Dermis blood vessel endothelial cell (primary cell): Measurements from ENCODE around the gene TARS1. TPM values are rescaled to one million over a fixed set of nuclear protein-coding genes. Genes with fewer than 3 reads are reported as not detected.
A peak's percentile ranks its signal among the peaks of the same experiment; 100 is the strongest.

ENCODE experiments used
- DNase-seq: peaks from one replicate; pipeline ENCODE4 v3.0.0; 2010
- total RNA-seq: library from RNA; depleted of rRNA; stranded (reverse); fragments of >200 nt; gene quantifications from 2 replicates; pipeline ENCODE4 v1.2.3, GENCODE V29; 2014

The TARS1 gene
- total RNA-seq, 1 donor from 2014 or later: 196 TPM

DNA sequence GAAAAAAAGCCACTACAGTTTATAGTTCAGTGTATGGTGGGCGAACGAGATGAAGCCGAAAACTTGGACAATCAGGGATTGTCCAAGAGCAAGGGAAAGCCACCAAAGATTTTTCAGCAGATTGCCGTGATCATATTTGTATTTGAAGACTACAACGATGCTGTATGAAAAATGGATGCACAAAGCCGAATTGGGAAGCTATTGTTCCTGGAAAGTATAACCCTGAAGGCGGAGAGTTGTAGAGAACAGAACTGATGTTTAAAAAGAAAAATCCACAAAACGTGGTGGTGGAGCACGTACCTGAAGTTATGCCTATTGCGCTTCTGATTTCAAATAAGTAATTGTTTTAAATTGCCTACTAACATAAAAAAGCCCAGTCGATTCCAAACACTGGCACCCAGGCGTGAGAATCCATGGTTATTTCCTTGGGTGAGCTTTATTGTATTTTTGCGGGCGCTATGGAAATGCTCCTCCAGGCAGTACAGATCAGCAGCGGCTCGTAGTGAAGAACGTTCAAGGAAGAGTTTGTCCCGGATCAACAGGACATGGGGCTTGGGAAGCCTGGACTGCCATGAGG, 772 bp upstream of the TARS1 start:
- peak; percentile 48 for DNase-seq

DNA sequence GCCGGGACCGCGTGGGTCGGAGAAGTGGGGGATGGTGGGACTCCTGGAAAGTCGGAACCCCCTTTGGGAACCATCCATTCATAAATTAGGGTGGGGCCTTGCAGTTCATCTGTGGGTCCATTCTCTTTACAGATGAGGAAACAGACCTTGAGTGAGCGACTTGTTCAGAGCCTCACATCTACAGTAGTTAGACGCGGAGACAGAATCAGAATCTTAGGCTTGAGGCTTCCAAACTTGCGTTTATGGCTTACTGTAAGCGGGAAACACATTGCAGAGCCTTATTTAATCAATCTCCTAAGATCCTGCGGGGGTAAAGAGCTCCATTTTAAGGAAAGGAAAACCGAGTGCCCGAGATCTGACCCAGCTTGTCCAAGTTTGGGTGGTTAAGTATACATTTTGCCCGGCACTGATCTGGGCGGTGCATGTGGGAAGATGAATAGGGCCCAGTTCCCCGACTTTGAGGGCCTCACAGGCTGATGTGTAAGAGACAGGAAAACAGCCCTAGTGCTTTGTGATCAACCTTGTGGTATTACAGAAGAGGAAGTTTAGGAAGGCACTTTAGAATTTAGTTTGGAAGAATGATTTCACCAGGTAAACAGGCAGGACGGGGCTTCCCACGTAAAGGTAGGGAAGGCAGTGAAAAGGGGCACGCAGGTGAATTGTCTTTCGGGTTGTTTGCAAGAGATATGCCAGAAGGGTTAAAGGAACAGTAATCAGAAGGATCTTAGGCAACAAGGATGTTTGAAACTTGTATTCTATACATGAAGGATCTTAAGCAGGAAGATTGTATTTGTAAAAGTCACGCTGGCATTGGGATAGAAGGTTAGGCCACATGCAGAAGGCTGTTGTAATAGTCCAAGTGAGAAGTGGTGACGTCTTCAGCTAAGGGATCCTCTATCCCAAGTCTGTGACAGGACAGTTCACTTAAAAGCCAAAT, 744 bp downstream of the TARS1 start:
- peak; percentile 75 for DNase-seq

DNA sequence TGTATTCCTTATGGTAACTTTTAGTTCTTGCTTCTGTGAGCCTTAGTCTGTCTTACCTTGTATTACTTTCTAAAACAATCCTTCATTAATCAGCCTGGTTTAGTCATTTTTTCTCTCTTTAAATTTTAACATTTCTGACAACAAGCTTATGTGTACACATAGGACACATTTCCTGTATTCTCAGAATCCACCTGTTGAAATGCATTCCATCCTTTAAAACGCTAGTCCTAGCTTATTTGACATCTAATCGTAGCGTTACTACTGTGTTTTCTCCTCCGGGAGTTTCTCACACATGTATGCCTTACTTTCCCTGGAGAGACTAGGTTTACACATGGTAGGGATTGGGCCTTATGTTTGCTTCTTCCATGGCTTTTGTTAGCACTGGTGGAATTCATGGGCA, 3.8 kb downstream of the TARS1 start:
- no peak for DNase-seq

- no peak for DNase-seq
Measured at GRCh38 chr5:33445798-33446197, 5.0 kb downstream of the TARS1 start.

DNA sequence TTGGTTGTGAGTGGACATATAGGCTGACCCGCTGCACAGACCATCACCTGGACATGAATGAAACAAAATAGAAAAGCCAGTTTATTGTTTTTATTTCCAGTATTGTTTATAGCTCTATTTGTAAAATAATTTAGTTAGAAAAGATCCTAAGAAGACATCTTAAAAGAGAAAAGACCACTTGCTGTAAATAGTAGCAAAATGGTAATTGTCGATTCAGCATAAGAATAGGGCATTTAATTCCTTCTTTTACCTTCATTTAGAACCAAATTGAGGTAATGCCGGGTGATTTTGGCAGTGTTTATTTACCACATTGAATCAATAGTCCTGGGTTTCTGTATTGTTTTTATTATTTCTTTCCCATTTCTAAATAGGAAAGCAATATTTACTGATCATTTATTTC, 7.4 kb downstream of the TARS1 start:
- DNase-seq: no peak

- no peak for DNase-seq
Measured at GRCh38 chr5:33457126-33457525, 16.4 kb downstream of the TARS1 start.

DNA sequence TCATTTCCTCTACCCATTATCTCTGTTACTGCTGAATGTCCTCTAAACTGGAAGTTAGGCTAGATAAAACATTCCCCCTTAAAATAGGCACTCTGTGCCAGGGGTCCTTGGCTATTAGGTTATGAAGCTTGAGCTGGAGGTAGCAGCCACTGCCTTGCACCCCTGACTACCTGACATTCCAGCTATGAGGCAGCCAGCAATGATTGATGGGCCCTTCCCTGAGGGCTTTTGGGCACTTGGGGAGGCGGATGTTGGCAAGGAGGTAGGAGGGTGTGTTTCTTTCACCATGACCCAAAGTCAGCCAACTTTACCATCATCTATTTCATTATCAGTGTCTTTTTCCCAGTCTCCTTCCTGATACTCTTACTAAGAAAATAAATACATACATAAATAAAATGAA, 17.1 kb downstream of the TARS1 start:
- no peak for DNase-seq

- DNase-seq: no peak
Measured at GRCh38 chr5:33460210-33460609, 19.4 kb downstream of the TARS1 start.

- DNase-seq: no peak
Measured at GRCh38 chr5:33462456-33462855, 21.7 kb downstream of the TARS1 start.

- DNase-seq: no peak
Measured at GRCh38 chr5:33465120-33465519, 24.4 kb downstream of the TARS1 start.

DNA sequence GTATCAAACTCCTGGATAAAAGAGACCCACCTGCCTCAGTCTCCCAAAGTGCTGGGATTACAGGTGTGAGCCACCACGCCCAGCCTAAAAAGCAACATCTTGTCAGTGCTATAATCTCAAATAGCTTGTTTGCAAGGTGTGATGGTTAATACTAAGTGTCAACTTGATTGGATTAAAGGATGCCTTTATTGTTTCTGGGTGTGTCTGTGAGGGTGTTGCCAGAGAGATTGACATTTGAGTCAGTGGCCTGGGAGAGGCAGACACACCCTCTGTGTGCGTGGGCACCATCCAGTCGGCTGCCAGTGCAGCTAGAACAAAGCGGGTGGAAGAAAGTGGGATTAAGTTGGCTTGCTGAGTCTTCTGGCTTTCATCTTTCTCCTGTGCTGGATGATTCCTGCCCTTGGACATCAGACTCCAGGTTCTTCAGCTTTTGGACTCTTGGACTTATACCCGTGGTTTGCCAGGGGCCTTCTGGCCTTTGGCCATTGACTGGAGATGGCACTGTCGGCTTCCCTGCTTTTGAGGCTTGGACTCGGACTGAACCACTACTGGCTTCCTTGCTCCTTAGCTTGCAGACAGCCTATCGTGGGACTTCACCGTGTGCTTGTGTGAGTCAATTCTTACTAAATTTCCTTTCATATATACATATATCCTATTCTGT, 28.1 kb downstream of the TARS1 start:
- DNase-seq: no peak

GRCh38 chr5:33470544-33470943, 29.8 kb downstream of the TARS1 start:
- DNase-seq: peak; percentile 43

DNA sequence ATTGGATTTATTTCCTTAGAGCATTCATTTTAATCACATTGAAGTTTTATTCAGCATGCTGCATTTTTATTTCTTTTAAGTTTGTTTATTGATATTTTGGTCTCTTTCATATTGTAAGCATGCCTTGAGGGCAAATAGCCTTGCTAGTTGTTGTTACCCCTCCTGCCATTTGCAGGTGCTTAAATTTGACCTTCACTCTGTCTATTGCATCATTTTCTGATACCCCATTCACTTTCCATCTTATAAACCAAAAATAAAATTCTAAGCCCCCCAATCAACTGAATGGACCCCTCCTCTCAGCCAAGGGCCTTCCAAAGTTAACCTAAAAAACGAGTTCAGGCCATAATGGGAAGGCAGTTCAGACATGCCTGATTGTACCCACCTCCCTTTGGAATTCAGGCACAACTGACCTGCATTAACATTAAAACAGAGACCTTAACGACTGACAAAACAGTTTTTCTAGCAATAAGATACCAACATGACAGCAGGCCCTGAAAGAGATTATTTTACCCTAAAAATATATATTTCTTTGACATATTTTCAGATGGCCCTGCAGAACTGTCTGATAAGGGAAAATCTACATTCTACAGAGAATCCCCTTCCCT, 32.1 kb downstream of the TARS1 start:
- no peak for DNase-seq

DNA sequence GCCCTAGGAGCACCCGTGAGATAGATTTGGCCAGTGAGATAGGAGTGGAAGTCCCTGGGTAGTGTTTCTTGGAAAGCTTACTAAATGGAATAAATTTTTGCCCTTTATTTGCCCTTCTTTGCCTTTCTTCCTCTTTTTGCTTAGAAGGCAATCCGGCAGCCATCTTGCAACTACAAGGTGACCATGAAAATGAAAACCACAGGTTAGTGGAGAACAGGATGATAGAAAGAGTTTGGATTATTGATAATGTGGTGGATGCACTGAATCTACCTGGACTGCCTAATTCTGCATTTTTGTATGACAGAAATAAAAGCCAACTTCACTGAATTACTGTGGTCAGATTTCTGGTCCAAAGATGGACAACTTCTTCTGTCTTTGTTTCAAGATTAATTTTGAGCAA, 33.2 kb downstream of the TARS1 start:
- no peak for DNase-seq

DNA sequence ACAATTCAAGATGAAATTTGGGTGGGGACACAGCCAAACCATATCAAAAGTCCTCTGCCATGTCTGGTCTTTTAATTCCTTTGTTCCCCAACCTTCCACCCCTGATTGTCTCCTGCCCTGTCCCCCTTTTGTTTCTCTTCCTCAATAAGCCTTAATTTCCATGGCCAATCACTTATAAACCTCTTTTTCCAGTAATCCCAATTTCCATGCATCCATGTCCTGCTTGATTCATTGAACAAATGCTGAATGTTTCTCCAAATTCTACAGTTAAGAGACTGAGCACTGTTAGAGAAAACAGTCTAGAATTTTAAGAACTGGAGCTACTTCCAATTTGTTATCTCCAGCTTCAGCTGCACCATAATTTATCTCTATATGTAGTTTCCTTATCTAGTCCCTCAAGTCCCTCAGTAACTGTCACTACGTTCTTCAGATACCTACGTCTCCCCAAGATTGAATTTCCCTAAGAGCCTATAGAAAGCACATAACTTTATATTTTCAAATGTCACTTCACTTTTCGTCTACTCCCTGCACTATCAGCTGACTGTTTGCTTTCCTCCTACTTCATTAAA, 34.2 kb downstream of the TARS1 start:
- DNase-seq: no peak

DNA sequence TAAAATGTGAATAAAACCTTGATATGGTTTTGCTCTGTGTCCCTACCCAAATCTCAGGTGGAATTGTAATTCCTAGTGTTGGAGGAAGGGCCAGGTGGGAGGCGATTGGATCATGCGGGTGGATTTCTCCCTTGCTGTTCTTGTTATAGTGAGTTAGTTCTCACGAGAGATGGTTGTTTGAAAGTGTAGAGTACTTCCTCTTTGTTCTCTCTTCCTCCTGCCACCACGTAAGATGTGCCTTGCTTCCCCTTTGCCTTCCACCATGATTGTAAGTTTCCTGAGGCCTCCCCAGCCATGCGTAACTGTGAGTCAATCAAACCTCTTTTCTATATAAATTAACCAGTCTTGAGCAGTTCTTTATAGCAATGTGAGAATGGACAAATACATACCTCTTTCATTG, 34.9 kb downstream of the TARS1 start:
- no peak for DNase-seq

DNA sequence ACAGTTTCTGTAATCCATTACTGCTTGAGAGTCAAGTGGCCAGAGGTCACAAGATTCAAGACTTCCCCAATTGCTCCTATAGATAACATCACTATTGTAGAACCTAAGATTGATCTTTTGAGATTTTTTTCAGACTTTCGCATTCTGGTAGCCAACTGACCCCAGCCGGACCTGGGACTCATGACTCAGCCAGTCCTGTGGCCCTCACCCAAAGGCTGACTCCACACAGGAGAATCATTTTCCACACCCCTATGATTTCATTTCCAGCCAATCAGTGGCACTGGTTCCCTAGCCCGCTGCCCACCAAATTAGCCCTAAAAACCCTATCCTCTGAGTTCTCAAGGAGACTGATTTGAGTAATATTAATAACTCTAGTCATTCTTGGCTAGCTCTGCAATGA, 36.2 kb downstream of the TARS1 start:
- DNase-seq: no peak

GRCh38 chr5:33477816-33478215, 37.1 kb downstream of the TARS1 start:
- DNase-seq: no peak

GRCh38 chr5:33479311-33479710, 38.5 kb downstream of the TARS1 start:
- DNase-seq: no peak

DNA sequence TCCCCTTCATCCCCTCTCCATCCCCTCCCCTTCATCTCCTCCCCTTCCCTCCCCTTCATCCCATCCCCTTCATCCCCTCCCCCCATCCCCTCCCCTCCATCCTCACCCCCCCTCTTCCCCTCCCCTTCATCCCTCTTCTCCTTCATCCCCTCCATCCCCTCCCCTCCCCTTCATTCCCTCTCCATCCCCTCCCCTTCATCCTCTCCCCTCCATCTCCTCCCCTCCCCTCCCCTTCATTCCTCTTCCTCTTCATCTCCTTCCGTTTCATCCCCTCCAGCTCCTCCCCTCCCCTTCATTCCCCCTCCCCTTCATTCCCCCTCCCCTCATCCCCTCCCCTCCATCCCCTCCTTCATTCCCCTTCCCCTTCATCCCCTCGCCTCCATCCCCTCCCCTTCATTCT, 40.1 kb downstream of the TARS1 start:
- no peak for DNase-seq

GRCh38 chr5:33482335-33482734, 41.6 kb downstream of the TARS1 start:
- DNase-seq: no peak

GRCh38 chr5:33487236-33487635, 46.5 kb downstream of the TARS1 start:
- DNase-seq: no peak
